ENCODE results near the gene PSG6.
"Not testable (repeated sequence)": the region's sequence is repeated elsewhere in the genome, so short reads cannot be mapped to it uniquely, and the experiment has no call there.

- not testable (repeated sequence) for TF ChIP-seq CTCF (IDR thresholded peaks at IDR 0.05; ENCODE audit: insufficient read depth, low read length); POLR2AphosphoS5 (IDR thresholded peaks at IDR 0.05; ENCODE audit: low read depth)
Measured at GRCh38 chr19:42906162-42906561, 11.5 kb downstream of the PSG6 start.
